Lung (tissue), 12 donors: ENCODE measurements around the gene ABR. TPM values are rescaled to one million over a fixed set of nuclear protein-coding genes. Genes with fewer than 3 reads are reported as not detected.

Source experiments
- ATAC-seq: fragments of 200-7000 bp; cut with Tn5 transposase; one replicate; pipeline ENCODE4 v1.9.1; 2020; ENCODE audit warnings: moderate number of reproducible peaks; ENCODE audit not compliant: insufficient read depth, low FRiP score
- DNase-seq, 3 donors: peaks; one replicate each; pipeline ENCODE4 v3.0.0-alpha.2; 2013 to 2017
- H3K27ac ChIP-seq, 2 donors: one replicate each; pipeline ENCODE4 v1.5.1; 2013; ENCODE audit warnings: mild to moderate bottlenecking in 2 of 2, moderate library complexity in 2 of 2, control low read depth in 1 of 2, inconsistent platforms in 1 of 2, low read depth in 1 of 2, low read length in 1 of 2
- H3K27me3 ChIP-seq, 3 donors: one replicate each; pipeline ENCODE4 v1.5.1; 2013; ENCODE audit warnings: low read length in 2 of 3; ENCODE audit not compliant: control insufficient read depth in 3 of 3, insufficient read depth in 3 of 3
- H3K36me3 ChIP-seq, 4 donors: one replicate each; pipeline ENCODE4 v1.5.1; 2013; ENCODE audit warnings: low read length in 4 of 4, mild to moderate bottlenecking in 1 of 4, moderate library complexity in 1 of 4; ENCODE audit not compliant: control insufficient read depth in 4 of 4, insufficient read depth in 4 of 4
- H3K4me1 ChIP-seq, 5 donors: one replicate each; pipeline ENCODE4 v1.5.1; 2013; ENCODE audit warnings: low read length in 5 of 5, mild to moderate bottlenecking in 2 of 5, moderate library complexity in 1 of 5; ENCODE audit not compliant: control insufficient read depth in 5 of 5, insufficient read depth in 5 of 5
- H3K4me3 ChIP-seq: one replicate; pipeline ENCODE4 v1.5.1; 2013; ENCODE audit warnings: mild to moderate bottlenecking, control low read depth, moderate library complexity
- H3K9ac ChIP-seq, 2 donors: one replicate each; pipeline ENCODE4 v1.5.1; 2013; ENCODE audit warnings: low read length in 2 of 2, control low read depth in 1 of 2; ENCODE audit not compliant: insufficient read depth in 1 of 2
- H3K9me3 ChIP-seq, 4 donors: one replicate each; pipeline ENCODE4 v1.5.1; 2013; ENCODE audit warnings: low read length in 3 of 4, mild to moderate bottlenecking in 1 of 4, moderate library complexity in 1 of 4; ENCODE audit not compliant: control insufficient read depth in 4 of 4, insufficient read depth in 3 of 4
- WGBS, 2 donors: extraction: QIAGEN DNeasy Blood & Tissue Kit; methylation state at CpG; one replicate each; pipeline ENCODE4 v1.1.7; 2013; 5-methylcytosine and 5-hydroxymethylcytosine counted together
- polyA plus RNA-seq, 2 donors: library from polyadenylated mRNA; stranded (reverse); fragments of 200-250 nt; gene quantifications; one replicate each; pipeline ENCODE4 v1.2.1, GENCODE V29; 2013
- total RNA-seq, 2 donors: library from RNA; depleted of rRNA in 1 of 2; stranded (reverse); fragments of >200 nt in 1 of 2; gene quantifications; one replicate each; pipeline ENCODE4 v1.2.1, GENCODE V29; 2014 to 2021
- TF ChIP-seq, protein P1 (sequence below): IDR thresholded peaks from 2 replicates; pipeline ENCODE4 v1.5.1; 2012; ENCODE audit warnings: mild to moderate bottlenecking; ENCODE audit errors: control extremely low read depth, extremely low read depth
- donor health status: control.
- donor health status: control.
- donor health status: Bipolar disorder and iron deficiency.
- donor health status: healthy.
- donor health status: DM: yes; HTN: yes; CAD: no.

The ABR gene
- total and polyA plus RNA-seq, 4 donors: 54.8 to 187 (median 70.2) TPM

DNA sequence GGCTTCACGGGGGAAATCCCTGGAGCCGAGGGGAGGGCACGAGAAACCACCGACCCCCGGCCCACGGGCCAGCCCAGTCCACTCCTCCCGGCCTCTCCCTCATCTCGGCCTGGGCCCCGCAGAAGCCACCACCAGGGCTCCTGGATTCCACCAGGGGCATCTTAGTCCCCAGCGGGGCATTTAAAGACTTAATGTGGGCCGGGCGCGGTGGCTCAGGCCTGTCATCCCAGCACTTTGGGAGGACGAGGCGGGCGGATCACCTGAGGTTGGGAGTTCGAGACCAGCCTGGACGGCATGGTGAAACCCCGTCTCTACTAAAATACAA is 24.1 kb upstream of the ABR start:
- TF ChIP-seq, protein P1, sequence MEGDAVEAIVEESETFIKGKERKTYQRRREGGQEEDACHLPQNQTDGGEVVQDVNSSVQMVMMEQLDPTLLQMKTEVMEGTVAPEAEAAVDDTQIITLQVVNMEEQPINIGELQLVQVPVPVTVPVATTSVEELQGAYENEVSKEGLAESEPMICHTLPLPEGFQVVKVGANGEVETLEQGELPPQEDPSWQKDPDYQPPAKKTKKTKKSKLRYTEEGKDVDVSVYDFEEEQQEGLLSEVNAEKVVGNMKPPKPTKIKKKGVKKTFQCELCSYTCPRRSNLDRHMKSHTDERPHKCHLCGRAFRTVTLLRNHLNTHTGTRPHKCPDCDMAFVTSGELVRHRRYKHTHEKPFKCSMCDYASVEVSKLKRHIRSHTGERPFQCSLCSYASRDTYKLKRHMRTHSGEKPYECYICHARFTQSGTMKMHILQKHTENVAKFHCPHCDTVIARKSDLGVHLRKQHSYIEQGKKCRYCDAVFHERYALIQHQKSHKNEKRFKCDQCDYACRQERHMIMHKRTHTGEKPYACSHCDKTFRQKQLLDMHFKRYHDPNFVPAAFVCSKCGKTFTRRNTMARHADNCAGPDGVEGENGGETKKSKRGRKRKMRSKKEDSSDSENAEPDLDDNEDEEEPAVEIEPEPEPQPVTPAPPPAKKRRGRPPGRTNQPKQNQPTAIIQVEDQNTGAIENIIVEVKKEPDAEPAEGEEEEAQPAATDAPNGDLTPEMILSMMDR: no peak
- H3K36me3 ChIP-seq: no peaks in the 10 kb centered on the region
- peaks cover 0 to 5% (median 0%) of the 10 kb centered on the region in 5 donors for H3K4me1 ChIP-seq
- H3K27me3 ChIP-seq: peaks cover 0 to 9% (median 0%) of the 10 kb centered on the region in 3 donors
- no peak overlapping the region for H3K9ac ChIP-seq
- H3K4me3 ChIP-seq: no peak overlapping the region
- H3K9me3 ChIP-seq: no peaks in the 10 kb centered on the region
- 60 to 62% methylated on average over 19 of the region's 19 CpGs for WGBS, 2 donors
- DNase-seq (no peak), ATAC-seq (no peak)
- peak overlapping the region; percentile 8 to 54 for H3K27ac ChIP-seq

DNA sequence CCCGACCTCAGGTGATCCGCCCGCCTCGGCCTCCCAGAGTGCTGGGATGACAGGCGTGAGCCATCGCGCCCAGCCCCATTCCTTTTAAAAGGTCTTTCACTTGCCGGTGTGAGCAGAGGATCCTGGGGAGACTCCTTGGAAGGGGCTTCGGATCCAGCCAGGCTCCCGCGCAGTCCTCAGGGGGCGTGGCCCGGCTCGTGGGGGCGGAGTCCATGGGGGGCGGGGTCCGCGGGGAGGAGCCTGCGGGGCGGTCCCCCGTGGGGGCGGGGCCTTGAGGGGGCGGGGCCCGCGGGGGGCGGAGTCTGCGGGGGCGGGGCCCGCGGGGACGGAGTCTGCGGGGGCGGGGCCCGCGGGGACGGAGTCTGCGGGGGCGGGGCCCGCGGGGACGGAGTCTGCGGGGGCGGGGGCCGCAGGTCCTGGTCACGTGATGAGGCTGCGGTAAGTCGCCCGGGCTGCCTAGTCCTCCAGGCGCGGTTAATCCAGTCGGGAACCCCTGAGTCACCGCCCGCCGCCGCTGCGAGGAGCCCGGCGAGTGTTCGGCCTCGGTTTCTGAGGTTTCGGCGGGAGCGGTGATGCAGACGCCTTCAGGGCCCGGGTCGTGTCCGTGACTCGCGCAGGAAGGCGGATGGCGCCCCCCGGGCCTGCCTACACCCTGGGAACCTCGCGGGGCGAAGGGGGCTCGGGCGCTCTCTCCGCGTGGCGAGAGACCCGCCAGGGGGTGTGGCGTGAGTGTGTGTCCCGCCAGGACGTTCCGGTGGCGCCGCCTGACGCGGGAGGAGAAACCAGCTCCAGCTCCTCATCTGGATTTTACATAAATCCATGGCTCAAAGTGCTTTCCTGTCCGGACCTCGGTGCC is 23.6 kb upstream of the ABR start:
- Histone ChIP-seq H3K4me1 (peaks cover 0 to 5% (median 0%) of the 10 kb centered on the region in 5 donors), H3K27ac (peak overlapping the region; percentile 8 to 54), H3K36me3 (no peaks in the 10 kb centered on the region), H3K4me3 (peak overlapping the region; percentile 7), H3K27me3 (peaks cover 0 to 6% (median 0%) of the 10 kb centered on the region in 3 donors), H3K9me3 (no peaks in the 10 kb centered on the region), H3K9ac (no peak overlapping the region)
- DNase-seq (peak; percentile 50 to 55 (median 51)), ATAC-seq (peak; percentile 87)
- 10 to 11% methylated on average over 58 to 89 of the region's 91 CpGs for WGBS, 2 donors
- TF ChIP-seq, protein P1: no peak

DNA sequence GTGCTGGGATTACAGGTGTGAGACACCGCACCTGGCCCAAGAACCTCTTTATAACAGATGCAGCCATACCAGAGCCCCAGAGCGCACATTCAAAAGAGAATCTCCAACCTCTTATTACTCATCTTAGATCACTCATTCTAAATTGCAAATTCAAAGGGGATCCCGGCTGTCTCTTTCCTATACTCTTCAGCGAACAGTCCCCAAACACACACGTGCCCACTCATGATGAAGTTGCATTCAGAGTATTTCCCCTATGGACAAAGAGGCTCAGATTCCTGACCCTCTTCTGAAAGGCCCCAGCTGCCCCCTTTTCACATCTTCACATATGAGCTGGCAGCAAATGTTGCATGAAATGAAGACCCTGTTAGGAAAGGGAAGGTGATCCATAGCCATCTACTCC is 22.5 kb upstream of the ABR start:
- peaks cover 0 to 11% (median 8%) of the 10 kb centered on the region in 5 donors for H3K4me1 ChIP-seq
- H3K9me3 ChIP-seq: no peaks in the 10 kb centered on the region
- no peaks in the 10 kb centered on the region for H3K36me3 ChIP-seq
- DNase-seq (no peak), ATAC-seq (no peak)
- H3K27ac ChIP-seq: no peak overlapping the region
- H3K4me3 ChIP-seq: no peak overlapping the region
- no peak overlapping the region for H3K9ac ChIP-seq
- WGBS, 2 donors: 91 to 93% methylated on average over 5 of the region's 5 CpGs
- H3K27me3 ChIP-seq: peaks cover 0 to 3% (median 0%) of the 10 kb centered on the region in 3 donors
- TF ChIP-seq, protein P1: no peak
